ENCODE data around the gene MACROD2. TPM values are rescaled to one million over a fixed set of nuclear protein-coding genes. Genes with fewer than 3 reads are reported as not detected.

The MACROD2 gene
- polyA plus RNA-seq, 2 of the 4 experiments (the other 2 are of a cell fraction), result 0.96 to 1.3 TPM

DNA sequence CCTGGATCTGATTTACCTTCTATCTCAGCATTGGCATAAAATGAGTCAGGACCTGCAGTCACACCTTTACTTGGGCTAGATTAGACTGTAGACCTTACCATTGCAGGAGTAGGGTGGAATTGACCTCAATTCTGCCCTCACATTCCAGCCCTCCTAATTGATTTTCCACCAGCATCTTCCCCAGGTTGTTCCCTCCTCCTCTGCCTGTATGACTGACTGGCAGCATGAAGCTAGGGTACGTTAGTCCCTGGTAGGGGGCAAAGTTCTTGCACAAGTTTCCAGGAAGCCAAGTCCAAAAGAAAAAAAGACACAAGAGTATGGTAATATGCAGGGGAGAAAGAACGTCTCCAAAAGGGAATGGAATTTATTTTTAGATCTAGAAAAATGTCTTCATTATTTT lies 567.7 kb downstream of the MACROD2 start:
- no peak for ATAC-seq
- WGBS (ENCODE audit: missing lambda C conversion rate), result 59% methylated on average over 2 of the region's 2 CpGs

DNA sequence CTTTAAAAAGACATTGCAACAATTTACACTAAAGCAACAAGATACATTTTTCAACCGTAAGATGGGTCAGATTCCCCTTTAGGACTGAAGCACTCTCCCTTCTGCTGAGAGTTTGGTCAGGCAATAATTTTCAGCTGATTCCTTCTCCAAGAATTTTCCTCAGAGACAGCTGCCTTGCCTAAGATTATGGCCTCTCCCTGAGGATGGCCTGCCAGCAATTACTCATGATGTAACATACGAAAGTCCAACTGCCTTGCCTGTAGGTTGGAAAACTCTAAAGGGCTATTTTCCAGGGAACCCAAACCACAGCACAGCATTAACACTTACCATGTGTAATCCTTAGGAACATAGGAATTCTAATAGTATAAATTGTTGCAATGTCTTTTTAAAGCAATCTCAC lies 571.2 kb downstream of the MACROD2 start:
- FAIRE-seq, result peak; percentile 70
- 86% methylated on average over 2 of the region's 2 CpGs for WGBS (ENCODE audit: missing lambda C conversion rate)

More for the DNA sequence above, 567.7 kb downstream of the MACROD2 start:
- no peak for FAIRE-seq
- ChIA-PET POLR2A (no interaction called here), CTCF (no interaction called here)
- Histone ChIP-seq H3K27ac (no peak overlapping the region), H3K4me2 (no peak overlapping the region), H3K4me3 (no peak overlapping the region), H3K4me1 (no peaks in the 10 kb centered on the region), H3K9me3 (no peaks in the 10 kb centered on the region)
- no peak for TF ChIP-seq POLR2AphosphoS2 (conservative IDR thresholded peaks at IDR 0.05; ENCODE audit: low read length)
- TF ChIP-seq, protein P1, sequence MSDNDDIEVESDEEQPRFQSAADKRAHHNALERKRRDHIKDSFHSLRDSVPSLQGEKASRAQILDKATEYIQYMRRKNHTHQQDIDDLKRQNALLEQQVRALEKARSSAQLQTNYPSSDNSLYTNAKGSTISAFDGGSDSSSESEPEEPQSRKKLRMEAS (IDR thresholded peaks at IDR 0.05), result no peak
- TF ChIP-seq, protein P2, sequence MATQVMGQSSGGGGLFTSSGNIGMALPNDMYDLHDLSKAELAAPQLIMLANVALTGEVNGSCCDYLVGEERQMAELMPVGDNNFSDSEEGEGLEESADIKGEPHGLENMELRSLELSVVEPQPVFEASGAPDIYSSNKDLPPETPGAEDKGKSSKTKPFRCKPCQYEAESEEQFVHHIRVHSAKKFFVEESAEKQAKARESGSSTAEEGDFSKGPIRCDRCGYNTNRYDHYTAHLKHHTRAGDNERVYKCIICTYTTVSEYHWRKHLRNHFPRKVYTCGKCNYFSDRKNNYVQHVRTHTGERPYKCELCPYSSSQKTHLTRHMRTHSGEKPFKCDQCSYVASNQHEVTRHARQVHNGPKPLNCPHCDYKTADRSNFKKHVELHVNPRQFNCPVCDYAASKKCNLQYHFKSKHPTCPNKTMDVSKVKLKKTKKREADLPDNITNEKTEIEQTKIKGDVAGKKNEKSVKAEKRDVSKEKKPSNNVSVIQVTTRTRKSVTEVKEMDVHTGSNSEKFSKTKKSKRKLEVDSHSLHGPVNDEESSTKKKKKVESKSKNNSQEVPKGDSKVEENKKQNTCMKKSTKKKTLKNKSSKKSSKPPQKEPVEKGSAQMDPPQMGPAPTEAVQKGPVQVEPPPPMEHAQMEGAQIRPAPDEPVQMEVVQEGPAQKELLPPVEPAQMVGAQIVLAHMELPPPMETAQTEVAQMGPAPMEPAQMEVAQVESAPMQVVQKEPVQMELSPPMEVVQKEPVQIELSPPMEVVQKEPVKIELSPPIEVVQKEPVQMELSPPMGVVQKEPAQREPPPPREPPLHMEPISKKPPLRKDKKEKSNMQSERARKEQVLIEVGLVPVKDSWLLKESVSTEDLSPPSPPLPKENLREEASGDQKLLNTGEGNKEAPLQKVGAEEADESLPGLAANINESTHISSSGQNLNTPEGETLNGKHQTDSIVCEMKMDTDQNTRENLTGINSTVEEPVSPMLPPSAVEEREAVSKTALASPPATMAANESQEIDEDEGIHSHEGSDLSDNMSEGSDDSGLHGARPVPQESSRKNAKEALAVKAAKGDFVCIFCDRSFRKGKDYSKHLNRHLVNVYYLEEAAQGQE (IDR thresholded peaks at IDR 0.05), result no peak
- no peak for TF ChIP-seq FOSB (CRISPR knock-in tag; IDR thresholded peaks at IDR 0.05)
- TF ChIP-seq FOSL2 (IDR thresholded peaks at IDR 0.05), result no peak
- TF ChIP-seq FOSL2 (CRISPR knock-in tag; IDR thresholded peaks at IDR 0.05), result no peak
- no peak for TF ChIP-seq NPAS2 (CRISPR knock-in tag; IDR thresholded peaks at IDR 0.05; ENCODE audit: borderline replicate concordance)
- no peak for TF ChIP-seq TFCP2L1 (CRISPR knock-in tag; IDR thresholded peaks at IDR 0.05)
- TF ChIP-seq BHLHE40 (IDR thresholded peaks at IDR 0.05; ENCODE audit: low read depth, low read length), result no peak
- no peak for DNase-seq (ENCODE audit: low read depth in 1 of 2, low spot score in 1 of 2)

DNA sequence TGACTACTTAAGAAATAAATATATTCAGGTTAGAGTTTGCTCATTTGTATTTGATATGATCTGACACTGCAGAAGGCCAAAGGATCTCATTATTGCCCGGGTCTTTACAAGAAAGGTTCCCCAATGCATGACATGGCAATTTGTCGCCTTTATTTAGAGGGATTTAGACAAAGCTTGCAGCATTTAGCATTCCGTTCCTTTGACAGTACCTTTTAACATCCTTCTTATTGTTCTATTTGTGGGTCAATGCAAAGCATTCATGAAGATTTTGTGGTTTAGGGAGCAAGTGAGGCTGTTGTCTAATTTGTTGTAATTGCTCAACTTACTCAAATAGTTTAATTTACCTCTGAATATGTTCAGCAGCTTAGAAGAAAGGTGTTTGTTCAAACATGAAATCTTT lies 572.9 kb downstream of the MACROD2 start:
- WGBS (ENCODE audit: missing lambda C conversion rate), result 68% methylated on average over 3 of the region's 3 CpGs
- H3K27ac ChIP-seq, result no peak overlapping the region
- no peak for FAIRE-seq
- no peak for DNase-seq (ENCODE audit: low read depth in 1 of 2, low spot score in 1 of 2)
- H3K4me1 ChIP-seq, result no peaks in the 10 kb centered on the region
- CTCF ChIA-PET, result interaction anchor here (0.6 to 0.9 kb wide), 2 partner anchors 100 to 234 kb away, joined by 3 to 4 read pairs; no protein-coding TSS in a partner anchor
- H3K9me3 ChIP-seq, result no peaks in the 10 kb centered on the region
- no peak overlapping the region for H3K4me3 ChIP-seq
- POLR2A ChIA-PET, result no interaction called here
- no peak overlapping the region for H3K4me2 ChIP-seq
- no peak for ATAC-seq
- TF ChIP-seq NFE2L2 (conservative IDR thresholded peaks at IDR 0.05; ENCODE audit: low read length) (0 out of 2 replicates have a peak, but pooled peaks have one; percentile 35), TP53 (CRISPR knock-in tag; IDR thresholded peaks at IDR 0.05) (no peak)

More for the DNA sequence above, 571.2 kb downstream of the MACROD2 start:
- no peak overlapping the region for H3K27ac ChIP-seq
- ATAC-seq (no peak), DNase-seq (ENCODE audit: low read depth in 1 of 2, low spot score in 1 of 2) (no peak)
- TF ChIP-seq MAZ (IDR thresholded peaks at IDR 0.05; ENCODE audit: borderline replicate concordance, low read depth, low read length), result no peak
- no peak for TF ChIP-seq EHF (CRISPR knock-in tag; IDR thresholded peaks at IDR 0.05)
- TF ChIP-seq, protein P3, sequence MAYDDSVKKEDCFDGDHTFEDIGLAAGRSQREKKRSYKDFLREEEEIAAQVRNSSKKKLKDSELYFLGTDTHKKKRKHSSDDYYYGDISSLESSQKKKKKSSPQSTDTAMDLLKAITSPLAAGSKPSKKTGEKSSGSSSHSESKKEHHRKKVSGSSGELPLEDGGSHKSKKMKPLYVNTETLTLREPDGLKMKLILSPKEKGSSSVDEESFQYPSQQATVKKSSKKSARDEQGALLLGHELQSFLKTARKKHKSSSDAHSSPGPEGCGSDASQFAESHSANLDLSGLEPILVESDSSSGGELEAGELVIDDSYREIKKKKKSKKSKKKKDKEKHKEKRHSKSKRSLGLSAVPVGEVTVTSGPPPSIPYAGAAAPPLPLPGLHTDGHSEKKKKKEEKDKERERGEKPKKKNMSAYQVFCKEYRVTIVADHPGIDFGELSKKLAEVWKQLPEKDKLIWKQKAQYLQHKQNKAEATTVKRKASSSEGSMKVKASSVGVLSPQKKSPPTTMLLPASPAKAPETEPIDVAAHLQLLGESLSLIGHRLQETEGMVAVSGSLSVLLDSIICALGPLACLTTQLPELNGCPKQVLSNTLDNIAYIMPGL (CRISPR knock-in tag; IDR thresholded peaks at IDR 0.05; ENCODE audit: borderline replicate concordance), result no peak
- no peak for TF ChIP-seq TP53 (CRISPR knock-in tag; IDR thresholded peaks at IDR 0.05)
- no peak for TF ChIP-seq JUN (IDR thresholded peaks at IDR 0.05)
- TF ChIP-seq, protein P4, sequence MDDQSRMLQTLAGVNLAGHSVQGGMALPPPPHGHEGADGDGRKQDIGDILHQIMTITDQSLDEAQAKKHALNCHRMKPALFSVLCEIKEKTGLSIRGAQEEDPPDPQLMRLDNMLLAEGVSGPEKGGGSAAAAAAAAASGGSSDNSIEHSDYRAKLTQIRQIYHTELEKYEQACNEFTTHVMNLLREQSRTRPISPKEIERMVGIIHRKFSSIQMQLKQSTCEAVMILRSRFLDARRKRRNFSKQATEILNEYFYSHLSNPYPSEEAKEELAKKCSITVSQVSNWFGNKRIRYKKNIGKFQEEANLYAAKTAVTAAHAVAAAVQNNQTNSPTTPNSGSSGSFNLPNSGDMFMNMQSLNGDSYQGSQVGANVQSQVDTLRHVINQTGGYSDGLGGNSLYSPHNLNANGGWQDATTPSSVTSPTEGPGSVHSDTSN (IDR thresholded peaks at IDR 0.05), result no peak
- TF ChIP-seq PHF8 (IDR thresholded peaks at IDR 0.05; ENCODE audit: borderline replicate concordance, low read depth), result no peak
- no peak for TF ChIP-seq ZNF302 (CRISPR knock-in tag; IDR thresholded peaks at IDR 0.05)
- H3K4me2 ChIP-seq, result no peak overlapping the region
- POLR2A ChIA-PET, result no interaction called here
- no peaks in the 10 kb centered on the region for H3K9me3 ChIP-seq
- H3K4me1 ChIP-seq, result no peaks in the 10 kb centered on the region
- CTCF ChIA-PET, result interaction anchor here (2.0 kb wide), 1 partner anchor 229 kb away, joined by 6 read pairs; the partner anchor contains the start of gene FLRT3
- H3K4me3 ChIP-seq, result no peak overlapping the region

Data from A549 (cell line).